ENCODE data around the gene LAMA5. TPM values are rescaled to one million over a fixed set of nuclear protein-coding genes. Genes with fewer than 3 reads are reported as not detected.
"Not testable (repeated sequence)": the region's sequence is repeated elsewhere in the genome, so short reads cannot be mapped to it uniquely, and the experiment has no call there.

LAMA5 gene
- total RNA-seq, 1 donor from 2014 or later = 12.1 TPM

GRCh38 chr20:62377064-62377461, 10.0 kb upstream of the LAMA5 start:
- H3K4me1 ChIP-seq = peaks cover 13% of the 10 kb centered on the region
- H3K9ac ChIP-seq = no peak overlapping the region
- peaks cover 30% of the 10 kb centered on the region for H3F3A ChIP-seq (ENCODE audit: low read depth)
- Mint-ChIP-seq H3K27me3 (ENCODE audit: insufficient read depth, low read depth) (peaks cover 16% of the 10 kb centered on the region), H3K27ac (peak overlapping the region; percentile 84), H3K4me1 (peaks cover 11% of the 10 kb centered on the region), H3K4me3 (peak overlapping the region; percentile 63), H3K36me3 (peaks cover 8% of the 10 kb centered on the region), H3K9me3 (peaks cover 5% of the 10 kb centered on the region)
- no peak overlapping the region for H3K4me3 ChIP-seq
- H3K4me2 ChIP-seq = no peak overlapping the region
- H2AFZ ChIP-seq (replicated peaks) = no peak overlapping the region
- H3K9me3 ChIP-seq (ENCODE audit: low read depth) = no peaks in the 10 kb centered on the region
- DNase-seq (ENCODE audit: low spot score) = no peak
- H3K36me3 ChIP-seq = no peaks in the 10 kb centered on the region
- no peaks in the 10 kb centered on the region for H3K79me2 ChIP-seq (ENCODE audit: low read depth)
- no peaks in the 10 kb centered on the region for H4K20me1 ChIP-seq (ENCODE audit: low read depth)
- TF ChIP-seq CTCF (IDR thresholded peaks at IDR 0.05) (no peak), EZH2 (IDR thresholded peaks at IDR 0.05) (no peak), EZH2phosphoT487 (IDR thresholded peaks at IDR 0.05) (no peak)
- H3K27ac ChIP-seq = peak overlapping the region; percentile 91
- no peaks in the 10 kb centered on the region for H3K27me3 ChIP-seq

DNA sequence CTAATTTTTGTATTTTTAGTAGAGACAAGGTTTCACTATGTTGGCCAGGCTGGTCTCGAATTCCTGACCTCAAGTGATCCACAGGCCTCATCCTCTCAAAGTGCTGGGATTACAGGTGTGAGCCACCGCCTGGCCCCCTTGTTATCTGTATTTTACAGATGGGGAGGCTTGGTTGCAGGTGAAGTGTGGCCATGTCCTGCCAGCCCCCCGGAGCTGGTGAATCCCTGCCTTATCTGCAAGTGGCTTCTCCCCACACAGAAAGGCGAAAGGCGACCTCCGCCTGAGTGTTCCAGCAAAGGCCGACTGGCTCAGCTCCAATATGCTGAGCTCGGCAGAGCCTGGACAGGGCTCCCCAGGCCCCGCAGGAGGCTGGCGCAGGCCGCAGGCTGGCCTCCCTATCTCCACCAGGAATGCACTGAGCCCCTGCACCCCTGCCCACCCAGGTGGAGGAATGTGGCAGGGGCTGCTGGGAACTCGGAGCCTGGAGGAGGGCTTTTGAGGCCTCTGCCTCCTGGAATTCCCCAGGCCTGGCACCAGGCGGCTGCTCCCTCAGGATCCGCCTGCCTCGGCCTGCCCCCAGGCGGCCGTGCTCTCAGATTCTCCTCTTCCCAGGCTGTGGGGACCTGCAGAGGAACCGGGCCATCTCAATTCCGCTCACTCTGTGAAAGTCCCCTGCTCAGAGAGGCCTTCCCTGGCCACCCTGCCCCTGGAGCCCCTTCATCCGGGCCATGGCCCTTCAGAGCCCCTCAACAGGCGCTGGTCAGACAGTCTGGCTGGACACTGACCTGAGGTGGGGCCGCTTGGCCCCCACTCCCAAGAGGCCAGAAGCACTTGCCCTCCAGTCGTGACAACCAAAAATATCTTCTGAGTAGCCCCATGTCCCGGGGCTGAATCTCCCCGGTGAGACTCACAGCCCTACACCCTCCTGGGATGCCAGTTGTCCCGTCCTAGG, 9.3 kb upstream of the LAMA5 start:
- Histone ChIP-seq H3K9ac (no peak overlapping the region), H3K4me3 (no peak overlapping the region), H2AFZ (replicated peaks) (no peak overlapping the region), H3F3A (ENCODE audit: low read depth) (peaks cover 30% of the 10 kb centered on the region), H3K4me1 (peaks cover 13% of the 10 kb centered on the region), H3K79me2 (ENCODE audit: low read depth) (no peaks in the 10 kb centered on the region), H3K4me2 (peak overlapping the region; percentile 41), H3K27ac (peak overlapping the region; percentile 91), H4K20me1 (ENCODE audit: low read depth) (no peaks in the 10 kb centered on the region), H3K9me3 (ENCODE audit: low read depth) (no peaks in the 10 kb centered on the region), H3K27me3 (no peaks in the 10 kb centered on the region), H3K36me3 (no peaks in the 10 kb centered on the region)
- peak; percentile 96 for DNase-seq (ENCODE audit: low spot score)
- Mint-ChIP-seq H3K4me1 (peaks cover 9% of the 10 kb centered on the region), H3K4me3 (no peak overlapping the region), H3K27me3 (ENCODE audit: insufficient read depth, low read depth) (peaks cover 13% of the 10 kb centered on the region), H3K36me3 (peaks cover 4% of the 10 kb centered on the region), H3K9me3 (peaks cover 2% of the 10 kb centered on the region), H3K27ac (peak overlapping the region; percentile 84)
- TF ChIP-seq CTCF (IDR thresholded peaks at IDR 0.05) (peak; percentile 60), EZH2phosphoT487 (IDR thresholded peaks at IDR 0.05) (no peak)

- H2AFZ ChIP-seq (replicated peaks) = no peak overlapping the region
- H3K36me3 Mint-ChIP-seq = peaks cover 3% of the 10 kb centered on the region
- no peak overlapping the region for H3K9ac ChIP-seq
- peaks cover 2% of the 10 kb centered on the region for H3K9me3 Mint-ChIP-seq
- H3K4me2 ChIP-seq = no peak overlapping the region
- peaks cover 11% of the 10 kb centered on the region for H3K4me1 Mint-ChIP-seq
- H3K9me3 ChIP-seq (ENCODE audit: low read depth) = no peaks in the 10 kb centered on the region
- no peaks in the 10 kb centered on the region for H3K79me2 ChIP-seq (ENCODE audit: low read depth)
- peaks cover 25% of the 10 kb centered on the region for H3K4me1 ChIP-seq
- peak overlapping the region; percentile 69 for H3K27ac Mint-ChIP-seq
- H3F3A ChIP-seq (ENCODE audit: low read depth) = peaks cover 39% of the 10 kb centered on the region
- peaks cover 18% of the 10 kb centered on the region for H3K27me3 Mint-ChIP-seq (ENCODE audit: insufficient read depth, low read depth)
- no peaks in the 10 kb centered on the region for H3K36me3 ChIP-seq
- no peak for DNase-seq (ENCODE audit: low spot score)
- H3K4me3 ChIP-seq = no peak overlapping the region
- peak overlapping the region; percentile 55 for H3K4me3 Mint-ChIP-seq
- no peak overlapping the region for H3K27ac ChIP-seq
- no peaks in the 10 kb centered on the region for H4K20me1 ChIP-seq (ENCODE audit: low read depth)
- no peak for TF ChIP-seq CTCF (IDR thresholded peaks at IDR 0.05)
- TF ChIP-seq EZH2phosphoT487 (IDR thresholded peaks at IDR 0.05) = no peak
- no peak for TF ChIP-seq EZH2 (IDR thresholded peaks at IDR 0.05)
- no peaks in the 10 kb centered on the region for H3K27me3 ChIP-seq
These were observed 7.4 kb upstream of the LAMA5 start for GRCh38 chr20:62374331-62375152.

- H3K9ac ChIP-seq, H3K36me3 Mint-ChIP-seq, H3K27ac Mint-ChIP-seq: not testable (repeated sequence)
These were observed 6.6 kb upstream of the LAMA5 start for GRCh38 chr20:62373631-62374179.

More at GRCh38 chr20:62373631-62374179, 6.6 kb upstream of the LAMA5 start:
- not testable (repeated sequence) for H3K9me3 ChIP-seq (ENCODE audit: low read depth); DNase-seq (ENCODE audit: low spot score); H3K4me2 ChIP-seq; H4K20me1 ChIP-seq (ENCODE audit: low read depth); H3K9me3 Mint-ChIP-seq; H3K27me3 ChIP-seq; H3K4me3 Mint-ChIP-seq; H3K79me2 ChIP-seq (ENCODE audit: low read depth); H3K36me3 ChIP-seq; H3K4me3 ChIP-seq; H2AFZ ChIP-seq (replicated peaks); H3K27ac ChIP-seq
- Histone ChIP-seq H3F3A (ENCODE audit: low read depth) (peaks cover 44% of the 10 kb centered on the region), H3K4me1 (peaks cover 29% of the 10 kb centered on the region)
- H3K27me3 Mint-ChIP-seq (ENCODE audit: insufficient read depth, low read depth) = peaks cover 15% of the 10 kb centered on the region
- H3K4me1 Mint-ChIP-seq = peaks cover 17% of the 10 kb centered on the region

All from neural progenitor cell (in vitro differentiated cells).